ENCODE results near the gene SENP8. TPM values are rescaled to one million over a fixed set of nuclear protein-coding genes. Genes with fewer than 3 reads are reported as not detected.

SENP8 gene
- total and polyA plus RNA-seq, 3 experiments from 2014 or later, result 0.83 to 3.0 (median 2.7) TPM

DNA sequence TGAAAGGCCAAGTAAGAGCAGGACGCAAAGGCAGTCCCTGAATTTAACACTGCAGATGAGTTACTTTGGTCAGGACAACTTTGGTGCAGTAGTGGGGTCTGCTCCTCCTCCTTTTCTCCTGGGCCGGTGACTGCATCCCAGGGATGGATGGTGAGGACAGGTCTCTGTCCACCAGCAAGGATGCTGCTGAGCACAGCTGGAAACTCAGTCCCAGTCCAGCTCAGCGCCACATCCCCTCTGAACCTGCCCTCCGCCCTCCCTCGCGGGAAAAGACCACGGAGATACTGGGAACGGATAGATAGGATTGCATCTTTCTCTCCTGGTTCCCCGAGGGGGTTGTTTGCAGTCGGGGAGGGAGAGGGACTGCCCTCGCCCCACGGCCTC is 65.6 kb downstream of the SENP8 start:
- no peak overlapping the region for H3K27ac Mint-ChIP-seq
- POLR2A ChIA-PET, result no interaction called here

GRCh38 chr15:72184165-72184811 is 66.1 kb downstream of the SENP8 start:
- Histone ChIP-seq H3K4me1 (ENCODE audit: insufficient read depth, low read length) (no peaks in the 10 kb centered on the region), H3K27me3 (ENCODE audit: insufficient read depth, low read length, poor library complexity, severe bottlenecking) (peaks cover 11% of the 10 kb centered on the region), H3K36me3 (ENCODE audit: insufficient read depth, low read length) (no peaks in the 10 kb centered on the region), H3K9me3 (ENCODE audit: low read length) (no peaks in the 10 kb centered on the region), H3K4me3 (ENCODE audit: low read length) (no peak overlapping the region), H3K27ac (ENCODE audit: low read depth, low read length) (no peak overlapping the region)
- no peak for DNase-seq
- Mint-ChIP-seq H3K4me1 (no peaks in the 10 kb centered on the region), H3K4me3 (no peak overlapping the region), H3K27ac (no peak overlapping the region), H3K9me3 (no peaks in the 10 kb centered on the region), H3K27me3 (peaks cover 9 to 44% of the 10 kb centered on the region in 2 donors), H3K36me3 (peaks cover 0 to 4% (median 2%) of the 10 kb centered on the region in 3 donors)
- ChIA-PET CTCF (no interaction called here), POLR2A (no interaction called here)

More for the DNA sequence above, 65.6 kb downstream of the SENP8 start:
- H3K9me3 Mint-ChIP-seq, result no peaks in the 10 kb centered on the region
- no peak overlapping the region for H3K4me3 ChIP-seq (ENCODE audit: low read length)
- DNase-seq, result no peak
- H3K4me1 Mint-ChIP-seq, result no peaks in the 10 kb centered on the region
- CTCF ChIA-PET, result no interaction called here
- peaks cover 0 to 4% (median 2%) of the 10 kb centered on the region in 3 donors for H3K36me3 Mint-ChIP-seq
- no peaks in the 10 kb centered on the region for H3K9me3 ChIP-seq (ENCODE audit: low read length)
- no peaks in the 10 kb centered on the region for H3K4me1 ChIP-seq (ENCODE audit: insufficient read depth, low read length)
- no peak overlapping the region for H3K4me3 Mint-ChIP-seq
- H3K36me3 ChIP-seq (ENCODE audit: insufficient read depth, low read length), result no peaks in the 10 kb centered on the region
- peaks cover 9 to 42% of the 10 kb centered on the region in 2 donors for H3K27me3 Mint-ChIP-seq
- H3K27me3 ChIP-seq (ENCODE audit: insufficient read depth, low read length, poor library complexity, severe bottlenecking), result peaks cover 11% of the 10 kb centered on the region
- H3K27ac ChIP-seq (ENCODE audit: low read depth, low read length), result no peak overlapping the region

GRCh38 chr15:72189250-72189902 is 71.2 kb downstream of the SENP8 start:
- no peak overlapping the region for H3K4me3 Mint-ChIP-seq
- no peak overlapping the region for H3K27ac ChIP-seq (ENCODE audit: low read depth, low read length)
- no peaks in the 10 kb centered on the region for H3K4me1 Mint-ChIP-seq
- no peaks in the 10 kb centered on the region for H3K36me3 ChIP-seq (ENCODE audit: insufficient read depth, low read length)
- peaks cover 12 to 32% of the 10 kb centered on the region in 2 donors for H3K27me3 Mint-ChIP-seq
- no peak overlapping the region for H3K4me3 ChIP-seq (ENCODE audit: low read length)
- H3K36me3 Mint-ChIP-seq, result no peaks in the 10 kb centered on the region
- ChIA-PET POLR2A (no interaction called here), CTCF (interaction anchor here (1.2 to 1.3 kb wide), 2 partner anchors 10 to 12 kb away, joined by 5 to 6 read pairs; no protein-coding TSS in a partner anchor)
- no peaks in the 10 kb centered on the region for H3K9me3 Mint-ChIP-seq
- DNase-seq, result no peak
- no peaks in the 10 kb centered on the region for H3K4me1 ChIP-seq (ENCODE audit: insufficient read depth, low read length)
- H3K9me3 ChIP-seq (ENCODE audit: low read length), result no peaks in the 10 kb centered on the region
- peaks cover 5% of the 10 kb centered on the region for H3K27me3 ChIP-seq (ENCODE audit: insufficient read depth, low read length, poor library complexity, severe bottlenecking)
- no peak overlapping the region for H3K27ac Mint-ChIP-seq

GRCh38 chr15:72192416-72192815 is 74.2 kb downstream of the SENP8 start:
- no peak overlapping the region for H3K4me3 ChIP-seq (ENCODE audit: low read length)
- H3K27me3 ChIP-seq (ENCODE audit: insufficient read depth, low read length, poor library complexity, severe bottlenecking), result peaks cover 8% of the 10 kb centered on the region
- ChIA-PET POLR2A (no interaction called here), CTCF (no interaction called here)
- no peaks in the 10 kb centered on the region for H3K4me1 ChIP-seq (ENCODE audit: insufficient read depth, low read length)
- no peaks in the 10 kb centered on the region for H3K36me3 ChIP-seq (ENCODE audit: insufficient read depth, low read length)
- H3K4me3 Mint-ChIP-seq, result no peak overlapping the region
- H3K27ac ChIP-seq (ENCODE audit: low read depth, low read length), result no peak overlapping the region
- no peak overlapping the region for H3K27ac Mint-ChIP-seq
- peaks cover 19 to 36% of the 10 kb centered on the region in 2 donors for H3K27me3 Mint-ChIP-seq
- H3K4me1 Mint-ChIP-seq, result peaks cover 0 to 9% (median 0%) of the 10 kb centered on the region in 3 donors
- H3K36me3 Mint-ChIP-seq, result no peaks in the 10 kb centered on the region
- no peak for DNase-seq
- no peaks in the 10 kb centered on the region for H3K9me3 Mint-ChIP-seq
- no peaks in the 10 kb centered on the region for H3K9me3 ChIP-seq (ENCODE audit: low read length)

Other genes starting within 250 kb of the SENP8 start
- gene MYO9A, start 253 bp upstream of the SENP8 start, total RNA-seq, result 10 to 100 TPM; 22.0 to 22.2 TPM
- 20.3 TPM for gene MYO9A, start 253 bp upstream of the SENP8 start, polyA plus RNA-seq
- gene GRAMD2A, start 79.4 kb downstream of the SENP8 start, total RNA-seq, result not detected
- not detected for gene GRAMD2A, start 79.4 kb downstream of the SENP8 start, polyA plus RNA-seq
- gene PKM, start 112.8 kb downstream of the SENP8 start, total RNA-seq, result 1,000 to 10,000 TPM; 2,146 to 2,187 TPM
- 337 TPM for gene PKM, start 112.8 kb downstream of the SENP8 start, polyA plus RNA-seq
- gene PARP6, start 154.2 kb downstream of the SENP8 start, total RNA-seq, result 10 to 100 TPM; 59.4 to 63.9 TPM
- gene PARP6, start 154.2 kb downstream of the SENP8 start, polyA plus RNA-seq, result 30.0 TPM
- gene CELF6, start 201.8 kb downstream of the SENP8 start, total RNA-seq, result under 1 TPM; 0.53 to 0.68 TPM
- not detected for gene CELF6, start 201.8 kb downstream of the SENP8 start, polyA plus RNA-seq

Data from CD8-positive, alpha-beta memory T cell (primary cell).